HG03108 (cell line): ENCODE results near the gene TMOD3.
"Not testable (repeated sequence)": the region's sequence is repeated elsewhere in the genome, so short reads cannot be mapped to it uniquely, and the experiment has no call there.

Experiments
- ATAC-seq: cut with Tn5 transposase; IDR thresholded peaks from one replicate; pipeline ENCODE4 v1.9.1; 2021; ENCODE audit warnings: moderate library complexity; ENCODE audit not compliant: unreplicated experiment

Gene TMOD3

GRCh38 chr15:51863131-51863530 is 33.7 kb downstream of the TMOD3 start:
- no peak for ATAC-seq

GRCh38 chr15:51864408-51865056 is 35.1 kb downstream of the TMOD3 start:
- no peak for ATAC-seq

- no peak for ATAC-seq
Measured at GRCh38 chr15:51865317-51865716, 35.9 kb downstream of the TMOD3 start.

- ATAC-seq, result no peak
Measured at GRCh38 chr15:51866161-51866560, 36.7 kb downstream of the TMOD3 start.

GRCh38 chr15:51866751-51867150 is 37.3 kb downstream of the TMOD3 start:
- no peak for ATAC-seq

GRCh38 chr15:51869060-51869421 is 39.6 kb downstream of the TMOD3 start:
- no peak for ATAC-seq

GRCh38 chr15:51870774-51871173 is 41.3 kb downstream of the TMOD3 start:
- no peak for ATAC-seq

GRCh38 chr15:51874751-51875644 is 45.5 kb downstream of the TMOD3 start:
- no peak for ATAC-seq

- ATAC-seq, result no peak
Measured at GRCh38 chr15:51876169-51876568, 46.7 kb downstream of the TMOD3 start.

GRCh38 chr15:51878446-51879386 is 49.3 kb downstream of the TMOD3 start:
- no peak for ATAC-seq

- no peak for ATAC-seq
Measured at GRCh38 chr15:51879555-51879954, 50.1 kb downstream of the TMOD3 start.

GRCh38 chr15:51883271-51883837 is 53.9 kb downstream of the TMOD3 start:
- ATAC-seq, result no peak

GRCh38 chr15:51884041-51884440 is 54.6 kb downstream of the TMOD3 start:
- no peak for ATAC-seq

- no peak for ATAC-seq
Measured at GRCh38 chr15:51884517-51885236, 55.2 kb downstream of the TMOD3 start.

GRCh38 chr15:51885758-51886157 is 56.3 kb downstream of the TMOD3 start:
- ATAC-seq, result not testable (repeated sequence)

- no peak for ATAC-seq
Measured at GRCh38 chr15:51887887-51888592, 58.6 kb downstream of the TMOD3 start.

GRCh38 chr15:51888593-51889195 is 59.2 kb downstream of the TMOD3 start:
- no peak for ATAC-seq

- no peak for ATAC-seq
Measured at GRCh38 chr15:51889486-51889885, 60.0 kb downstream of the TMOD3 start.

GRCh38 chr15:51904421-51904820 is 75.0 kb downstream of the TMOD3 start:
- ATAC-seq, result no peak
